ENCODE measurements around the gene EMC6.

EMC6 gene

DNA sequence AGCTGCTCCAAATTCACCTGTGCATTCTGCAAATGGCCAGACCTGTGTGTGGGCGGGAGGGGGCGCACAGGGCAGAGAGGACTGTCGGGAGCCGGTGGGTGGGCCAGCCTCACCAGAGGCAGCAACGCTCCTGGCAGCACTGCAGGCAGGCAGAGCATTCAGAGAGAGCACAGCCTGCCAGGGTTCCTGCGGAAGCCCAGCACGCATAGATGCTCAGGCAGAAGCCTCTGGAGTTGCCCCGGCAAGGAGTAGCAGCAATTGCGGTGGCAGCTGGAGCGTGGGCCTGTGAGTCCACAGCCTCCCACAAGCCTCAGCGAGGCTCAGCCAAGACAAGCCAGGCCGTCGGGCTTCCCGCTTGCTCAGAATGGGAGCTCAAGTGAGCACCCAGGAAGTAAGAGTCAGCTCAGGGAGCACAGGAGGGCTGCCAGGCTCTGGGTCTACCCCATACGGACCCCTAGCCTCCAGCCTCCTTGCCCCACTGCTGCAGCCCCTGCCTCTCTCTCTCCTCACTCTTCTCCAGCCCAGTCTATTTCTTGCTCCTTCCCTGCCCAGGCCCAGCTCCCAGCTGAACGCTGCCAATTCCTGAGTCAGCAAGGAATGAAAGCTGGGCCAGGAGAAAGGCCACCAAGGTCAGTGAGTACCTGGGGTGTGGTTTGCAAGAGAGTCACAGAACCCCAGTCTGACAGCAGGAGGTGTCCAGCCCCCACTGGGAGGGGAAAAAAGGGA, 9.6 kb downstream of the EMC6 start:
- no peaks in the 10 kb centered on the region for H3K9me3 ChIP-seq (ENCODE audit: insufficient read depth, low read length, severe bottlenecking)
- H2AFZ ChIP-seq (ENCODE audit: low read depth, low read length), result no peak overlapping the region
- H3K27ac ChIP-seq (ENCODE audit: low read length), result no peak overlapping the region
- ATAC-seq (ENCODE audit: insufficient read depth, low read depth) (no peak), DNase-seq (no peak)
- no peaks in the 10 kb centered on the region; the same call in 1 of the 2 replicates for H4K20me1 ChIP-seq (ENCODE audit: insufficient read depth, low read length)
- no peak for TF ChIP-seq EZH2 (IDR thresholded peaks at IDR 0.05; ENCODE audit: borderline replicate concordance, low read depth, low read length, severe bottlenecking)
- no peak for TF ChIP-seq CTCF (IDR thresholded peaks at IDR 0.05; ENCODE audit: borderline replicate concordance, extremely low read depth, low read length, poor library complexity, severe bottlenecking)
- no peaks in the 10 kb centered on the region for H3K36me3 ChIP-seq (ENCODE audit: insufficient read depth, low read length)
- H3K4me1 ChIP-seq (ENCODE audit: insufficient read depth, low read length), result no peaks in the 10 kb centered on the region
- no peaks in the 10 kb centered on the region for H3K79me2 ChIP-seq (ENCODE audit: insufficient read depth, low read length)
- no peak overlapping the region for H3K4me2 ChIP-seq (ENCODE audit: insufficient read depth, low read length)
- no peak overlapping the region for H3K9ac ChIP-seq (ENCODE audit: low read depth, low read length)
- no peak overlapping the region for H3K4me3 ChIP-seq (ENCODE audit: low read depth in 1 of 2, low read length in 2 of 2)
- H3K27me3 ChIP-seq (ENCODE audit: insufficient read depth, low read length, poor library complexity), result no peaks in the 10 kb centered on the region

DNA sequence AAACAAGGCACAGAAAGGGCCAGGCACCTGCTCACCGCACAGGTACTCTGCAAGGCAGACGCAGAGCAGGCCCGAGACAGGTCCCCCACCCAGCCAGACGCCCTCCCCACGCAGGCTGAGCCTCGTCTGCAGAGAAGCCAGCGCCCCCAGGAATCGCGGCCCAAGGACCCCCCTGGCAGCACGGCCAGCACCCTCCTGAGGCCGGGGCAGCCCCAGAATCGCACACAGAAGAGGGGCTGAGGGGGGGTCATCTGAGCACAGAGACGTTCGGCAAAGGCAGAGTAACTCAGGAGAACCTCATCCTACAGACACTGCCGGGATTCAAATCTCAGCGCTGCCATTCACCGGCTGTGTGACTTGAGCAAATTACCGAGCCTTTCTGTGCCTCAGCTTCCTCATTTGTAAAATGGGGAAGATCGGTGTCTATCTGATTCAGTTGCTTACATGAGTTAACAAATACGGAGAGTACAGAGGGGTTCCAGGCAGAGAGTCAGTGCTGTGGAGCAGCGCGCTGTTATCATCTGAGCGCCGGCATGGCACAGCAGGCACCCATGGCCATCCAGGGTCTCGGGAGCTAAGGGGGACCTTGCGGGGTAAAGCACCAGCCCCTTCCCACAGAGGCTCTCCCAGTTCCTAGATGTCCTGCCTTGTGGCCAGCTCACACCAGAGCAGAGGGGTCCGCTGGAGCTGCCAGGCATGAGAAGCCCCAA, 10.4 kb downstream of the EMC6 start:
- H3K27me3 ChIP-seq (ENCODE audit: insufficient read depth, low read length, poor library complexity), result no peaks in the 10 kb centered on the region
- no peaks in the 10 kb centered on the region for H3K4me1 ChIP-seq (ENCODE audit: insufficient read depth, low read length)
- H3K27ac ChIP-seq (ENCODE audit: low read length), result no peak overlapping the region
- DNase-seq, result no peak
- no peaks in the 10 kb centered on the region; the same call in 1 of the 2 replicates for H4K20me1 ChIP-seq (ENCODE audit: insufficient read depth, low read length)
- H3K9me3 ChIP-seq (ENCODE audit: insufficient read depth, low read length, severe bottlenecking), result no peaks in the 10 kb centered on the region
- no peaks in the 10 kb centered on the region for H3K36me3 ChIP-seq (ENCODE audit: insufficient read depth, low read length)
- H2AFZ ChIP-seq (ENCODE audit: low read depth, low read length), result no peak overlapping the region
- no peak for TF ChIP-seq CTCF (IDR thresholded peaks at IDR 0.05; ENCODE audit: borderline replicate concordance, extremely low read depth, low read length, poor library complexity, severe bottlenecking)
- TF ChIP-seq EZH2 (IDR thresholded peaks at IDR 0.05; ENCODE audit: borderline replicate concordance, low read depth, low read length, severe bottlenecking), result no peak
- ATAC-seq (ENCODE audit: insufficient read depth, low read depth), result no peak
- H3K9ac ChIP-seq (ENCODE audit: low read depth, low read length), result no peak overlapping the region
- no peaks in the 10 kb centered on the region for H3K79me2 ChIP-seq (ENCODE audit: insufficient read depth, low read length)
- H3K4me3 ChIP-seq (ENCODE audit: low read depth in 1 of 2, low read length in 2 of 2), result no peak overlapping the region
- H3K4me2 ChIP-seq (ENCODE audit: insufficient read depth, low read length), result no peak overlapping the region

DNA sequence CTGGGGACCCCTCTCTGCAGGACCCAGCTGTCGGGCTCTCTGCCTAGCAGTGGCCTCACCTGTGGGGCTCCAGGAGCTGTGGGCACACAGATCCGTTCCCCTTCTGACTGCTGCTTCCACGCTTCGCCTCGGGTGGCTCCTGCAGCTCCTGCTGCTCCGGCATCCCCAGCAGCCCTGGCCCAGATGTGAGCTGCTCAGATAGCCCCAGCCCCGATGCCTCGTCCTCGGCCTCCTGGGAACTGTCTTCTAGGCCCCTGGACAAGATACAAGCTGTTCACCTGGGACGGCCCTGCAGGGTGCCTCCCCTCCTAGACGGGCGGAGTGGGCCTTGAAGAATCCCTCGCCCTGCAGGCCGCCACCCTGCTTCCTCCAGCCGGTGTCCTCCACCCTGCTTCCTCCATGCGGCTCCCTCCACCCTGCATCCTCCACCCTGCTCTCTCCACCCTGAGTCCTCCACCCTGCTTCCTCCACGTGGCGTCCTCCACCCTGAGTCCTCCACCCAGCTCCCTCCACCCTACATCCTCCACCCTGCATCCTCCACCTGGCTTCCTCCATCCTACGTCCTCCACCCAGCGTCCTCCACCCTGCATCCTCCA, 11.0 kb downstream of the EMC6 start:
- H3K4me1 ChIP-seq (ENCODE audit: insufficient read depth, low read length), result no peaks in the 10 kb centered on the region
- H3K4me3 ChIP-seq (ENCODE audit: low read depth in 1 of 2, low read length in 2 of 2), result no peak overlapping the region
- H3K9me3 ChIP-seq (ENCODE audit: insufficient read depth, low read length, severe bottlenecking), result no peaks in the 10 kb centered on the region
- no peaks in the 10 kb centered on the region; the same call in 1 of the 2 replicates for H4K20me1 ChIP-seq (ENCODE audit: insufficient read depth, low read length)
- no peak overlapping the region for H2AFZ ChIP-seq (ENCODE audit: low read depth, low read length)
- DNase-seq (no peak), ATAC-seq (ENCODE audit: insufficient read depth, low read depth) (no peak)
- no peaks in the 10 kb centered on the region for H3K79me2 ChIP-seq (ENCODE audit: insufficient read depth, low read length)
- no peak overlapping the region for H3K27ac ChIP-seq (ENCODE audit: low read length)
- TF ChIP-seq CTCF (IDR thresholded peaks at IDR 0.05; ENCODE audit: borderline replicate concordance, extremely low read depth, low read length, poor library complexity, severe bottlenecking) (no peak), EZH2 (IDR thresholded peaks at IDR 0.05; ENCODE audit: borderline replicate concordance, low read depth, low read length, severe bottlenecking) (no peak)
- H3K4me2 ChIP-seq (ENCODE audit: insufficient read depth, low read length), result no peak overlapping the region
- H3K36me3 ChIP-seq (ENCODE audit: insufficient read depth, low read length), result no peaks in the 10 kb centered on the region
- no peak overlapping the region for H3K9ac ChIP-seq (ENCODE audit: low read depth, low read length)
- no peaks in the 10 kb centered on the region for H3K27me3 ChIP-seq (ENCODE audit: insufficient read depth, low read length, poor library complexity)
